ENCODE results near the gene VPS13D.

Gene VPS13D

GRCh38 chr1:12380326-12381249, 150.8 kb downstream of the VPS13D start:
- Histone ChIP-seq H3K9me3 (ENCODE audit: low read length) (no peaks in the 10 kb centered on the region), H3F3A (ENCODE audit: insufficient read depth, low read length) (no peaks in the 10 kb centered on the region), H4K20me1 (ENCODE audit: insufficient read depth, low read length) (no peaks in the 10 kb centered on the region), H3K4me1 (ENCODE audit: insufficient read depth, low read length, severe bottlenecking) (no peaks in the 10 kb centered on the region), H3K9ac (ENCODE audit: low read length) (no peak overlapping the region), H3K4me2 (ENCODE audit: low read length) (no peak overlapping the region), H3K27me3 (ENCODE audit: insufficient read depth, low read length) (no peaks in the 10 kb centered on the region), H3K79me2 (ENCODE audit: insufficient read depth, low read length) (no peaks in the 10 kb centered on the region), H3K4me3 (ENCODE audit: low read depth, low read length, poor library complexity, severe bottlenecking) (no peak overlapping the region), H2AFZ (ENCODE audit: low read length) (no peak overlapping the region), H3K36me3 (ENCODE audit: insufficient read depth, low read length) (peaks cover 32% of the 10 kb centered on the region), H3K9me2 (ENCODE audit: low read depth, low read length) (no peaks in the 10 kb centered on the region), H3K27ac (ENCODE audit: low read depth, low read length, poor library complexity, severe bottlenecking) (no peak overlapping the region)
- TF ChIP-seq EZH2 (IDR thresholded peaks at IDR 0.05; ENCODE audit: borderline replicate concordance, low read length) (no peak), CTCF (IDR thresholded peaks at IDR 0.05; ENCODE audit: low read length) (no peak)

GRCh38 chr1:12383001-12383400, 153.2 kb downstream of the VPS13D start:
- H3K36me3 ChIP-seq (ENCODE audit: insufficient read depth, low read length): peaks cover 55% of the 10 kb centered on the region
- H3K79me2 ChIP-seq (ENCODE audit: insufficient read depth, low read length): no peaks in the 10 kb centered on the region
- no peak overlapping the region for H2AFZ ChIP-seq (ENCODE audit: low read length)
- no peak overlapping the region for H3K4me2 ChIP-seq (ENCODE audit: low read length)
- no peak overlapping the region for H3K9ac ChIP-seq (ENCODE audit: low read length)
- peaks cover 9% of the 10 kb centered on the region for H3K9me3 ChIP-seq (ENCODE audit: low read length)
- no peaks in the 10 kb centered on the region for H3K27me3 ChIP-seq (ENCODE audit: insufficient read depth, low read length)
- no peak overlapping the region for H3K4me3 ChIP-seq (ENCODE audit: low read depth, low read length, poor library complexity, severe bottlenecking)
- H3F3A ChIP-seq (ENCODE audit: insufficient read depth, low read length): no peaks in the 10 kb centered on the region
- H3K9me2 ChIP-seq (ENCODE audit: low read depth, low read length): no peaks in the 10 kb centered on the region
- no peak overlapping the region for H3K27ac ChIP-seq (ENCODE audit: low read depth, low read length, poor library complexity, severe bottlenecking)
- no peaks in the 10 kb centered on the region for H4K20me1 ChIP-seq (ENCODE audit: insufficient read depth, low read length)
- TF ChIP-seq CTCF (IDR thresholded peaks at IDR 0.05; ENCODE audit: low read length) (no peak), EZH2 (IDR thresholded peaks at IDR 0.05; ENCODE audit: borderline replicate concordance, low read length) (no peak)
- H3K4me1 ChIP-seq (ENCODE audit: insufficient read depth, low read length, severe bottlenecking): no peaks in the 10 kb centered on the region

- Histone ChIP-seq H3K36me3 (ENCODE audit: insufficient read depth, low read length) (peaks cover 55% of the 10 kb centered on the region), H3K9ac (ENCODE audit: low read length) (no peak overlapping the region), H3K27me3 (ENCODE audit: insufficient read depth, low read length) (no peaks in the 10 kb centered on the region), H3K79me2 (ENCODE audit: insufficient read depth, low read length) (no peaks in the 10 kb centered on the region), H4K20me1 (ENCODE audit: insufficient read depth, low read length) (no peaks in the 10 kb centered on the region), H3K9me3 (ENCODE audit: low read length) (peaks cover 9% of the 10 kb centered on the region), H3K4me3 (ENCODE audit: low read depth, low read length, poor library complexity, severe bottlenecking) (no peak overlapping the region), H2AFZ (ENCODE audit: low read length) (no peak overlapping the region), H3K9me2 (ENCODE audit: low read depth, low read length) (no peaks in the 10 kb centered on the region), H3K27ac (ENCODE audit: low read depth, low read length, poor library complexity, severe bottlenecking) (no peak overlapping the region), H3F3A (ENCODE audit: insufficient read depth, low read length) (no peaks in the 10 kb centered on the region), H3K4me2 (ENCODE audit: low read length) (no peak overlapping the region), H3K4me1 (ENCODE audit: insufficient read depth, low read length, severe bottlenecking) (no peaks in the 10 kb centered on the region)
- TF ChIP-seq CTCF (IDR thresholded peaks at IDR 0.05; ENCODE audit: low read length) (no peak), EZH2 (IDR thresholded peaks at IDR 0.05; ENCODE audit: borderline replicate concordance, low read length) (no peak)
Measured at GRCh38 chr1:12383786-12384185, 154.0 kb downstream of the VPS13D start.
